ENCODE data around the gene CD3G. TPM values are rescaled to one million over a fixed set of nuclear protein-coding genes. Genes with fewer than 3 reads are reported as not detected.

The CD3G gene
- polyA plus RNA-seq, 6 donors from 2014 or later, result 0.09 to 2.3 (median 0.72) TPM

DNA sequence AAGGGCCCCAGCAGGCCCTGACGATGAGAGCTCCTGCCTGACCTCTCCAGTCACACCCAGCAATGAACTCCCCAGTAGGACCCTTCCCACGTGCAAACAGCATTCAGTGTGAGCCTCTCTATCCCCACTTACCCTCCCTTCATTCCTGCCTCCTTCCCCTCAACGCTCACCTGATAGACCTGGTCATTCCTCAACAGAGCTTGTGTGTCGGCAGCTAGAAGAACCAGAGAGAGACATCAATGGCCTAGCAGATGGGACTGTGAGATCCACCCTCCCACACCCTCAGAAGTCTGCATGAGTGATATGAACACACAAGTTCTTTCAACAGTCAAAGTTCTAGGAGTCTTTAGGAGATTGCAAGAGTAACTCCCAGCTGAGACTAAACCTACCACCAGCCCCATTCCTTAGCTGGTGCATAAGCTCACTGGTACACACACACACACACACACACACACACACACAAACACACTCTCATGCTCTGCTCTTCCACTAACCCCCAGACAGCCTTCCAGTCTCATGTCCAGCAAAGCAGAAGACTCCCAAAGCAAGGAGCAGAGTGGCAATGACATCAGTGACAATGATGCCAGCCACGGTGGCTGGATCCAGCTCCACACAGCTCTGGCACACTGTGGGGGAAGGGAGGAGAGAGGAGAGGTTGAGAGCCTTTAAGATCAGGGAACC lies 4.7 kb upstream of the CD3G start:
- Mint-ChIP-seq H3K4me1 (peaks cover 5 to 11% (median 8%) of the 10 kb centered on the region in 3 donors), H3K9me3 (peaks cover 0 to 3% (median 0%) of the 10 kb centered on the region in 7 donors), H3K36me3 (no peaks in the 10 kb centered on the region), H3K4me3 (peak overlapping the region in 1 of 8 donors; percentile 25), H3K27ac (peak overlapping the region in 2 of 6 donors; percentile 26 to 49), H3K27me3 (peaks cover 3 to 4% (median 4%) of the 10 kb centered on the region in 3 donors)
- no peak for ATAC-seq (ENCODE audit: low read depth in 2 of 2)
- DNase-seq, result no peak

DNA sequence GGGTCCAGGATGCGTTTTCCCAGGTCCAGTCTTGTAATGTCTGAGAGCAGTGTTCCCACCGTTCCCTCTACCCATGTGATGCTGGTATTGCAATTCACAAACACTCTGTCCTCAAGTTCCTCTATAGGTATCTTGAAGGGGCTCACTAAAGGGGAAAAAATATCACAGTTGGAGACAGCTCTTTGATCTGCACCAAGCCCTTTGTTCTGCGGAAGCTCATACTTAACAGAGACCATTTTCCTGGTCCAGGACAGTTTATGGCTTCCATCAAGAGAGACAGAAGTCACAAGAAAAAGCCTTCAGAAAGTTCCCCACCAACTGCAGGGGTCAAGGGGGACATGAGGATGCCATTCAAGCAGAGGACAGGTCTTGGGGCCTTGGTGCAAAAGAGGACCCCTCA lies 3.7 kb upstream of the CD3G start:
- no peak for DNase-seq
- no peak overlapping the region for H3K4me3 Mint-ChIP-seq

DNA sequence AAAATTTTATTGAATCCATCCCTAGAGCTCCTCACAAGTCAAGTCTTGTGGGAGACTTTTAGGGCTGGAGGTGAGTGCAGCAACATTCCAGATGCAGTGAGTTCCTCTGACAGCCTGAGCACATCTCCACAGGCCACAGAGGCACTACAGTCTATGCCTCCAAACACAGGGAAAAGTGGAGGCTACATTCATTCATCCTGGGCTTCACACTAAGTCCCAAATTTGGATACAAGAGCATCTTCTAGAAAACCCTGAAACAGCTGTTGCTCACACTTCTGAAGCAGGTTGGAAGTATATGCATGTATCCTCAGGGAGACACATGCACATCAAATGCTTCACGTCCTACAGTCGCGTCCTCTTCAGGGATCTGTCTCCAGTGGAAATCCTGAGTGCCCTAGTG lies 2.9 kb upstream of the CD3G start:
- H3K4me3 Mint-ChIP-seq, result no peak overlapping the region
- ATAC-seq (ENCODE audit: low read depth in 2 of 2) (no peak), DNase-seq (no peak)
- no peaks in the 10 kb centered on the region for H3K36me3 Mint-ChIP-seq
- H3K9me3 Mint-ChIP-seq, result peaks cover 0 to 4% (median 0%) of the 10 kb centered on the region in 7 donors
- peaks cover 15 to 19% (median 18%) of the 10 kb centered on the region in 3 donors for H3K27me3 Mint-ChIP-seq
- no peak overlapping the region for H3K27ac Mint-ChIP-seq
- peaks cover 8 to 16% (median 10%) of the 10 kb centered on the region in 3 donors for H3K4me1 Mint-ChIP-seq

More for the DNA sequence above, 3.7 kb upstream of the CD3G start:
- Mint-ChIP-seq H3K36me3 (no peaks in the 10 kb centered on the region), H3K27ac (peak overlapping the region in 1 of 6 donors; percentile 37), H3K9me3 (peaks cover 0 to 3% (median 0%) of the 10 kb centered on the region in 7 donors), H3K27me3 (peaks cover 12 to 13% (median 13%) of the 10 kb centered on the region in 3 donors), H3K4me1 (peaks cover 8 to 13% (median 8%) of the 10 kb centered on the region in 3 donors)
- no peak for ATAC-seq (ENCODE audit: low read depth in 2 of 2)

DNA sequence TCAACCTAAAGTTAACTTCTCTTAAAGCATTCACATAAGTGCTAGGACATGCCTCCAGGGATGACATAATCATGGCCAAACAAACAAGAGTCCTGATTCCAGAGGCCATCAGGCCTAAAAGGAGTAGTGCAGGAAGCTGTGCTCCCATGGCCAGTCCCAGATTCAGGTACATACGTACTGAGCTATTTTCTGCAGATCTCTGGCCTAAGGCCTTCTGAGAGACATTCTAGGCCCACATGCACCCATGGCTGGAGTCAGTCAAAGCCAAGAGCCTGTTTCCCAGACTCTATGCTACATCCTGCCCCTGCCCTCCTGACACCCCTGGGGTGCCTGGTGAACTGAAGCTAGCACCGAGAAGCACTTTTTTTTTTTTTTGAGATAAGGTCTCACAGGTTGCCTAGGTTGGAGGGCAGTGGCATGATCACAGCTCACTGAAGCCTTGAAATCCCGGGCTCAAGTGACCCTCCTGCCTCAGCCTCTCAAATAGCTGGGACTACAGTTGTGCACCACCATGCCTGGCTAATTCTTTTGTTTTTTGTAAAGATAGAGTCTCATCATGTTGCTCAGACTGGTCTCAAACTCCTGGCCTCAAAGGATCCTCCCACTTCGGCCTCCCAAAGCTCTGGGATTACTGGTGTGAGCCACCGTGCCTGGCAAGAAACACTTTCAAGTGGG lies 2.2 kb upstream of the CD3G start:
- Mint-ChIP-seq H3K4me3 (peak overlapping the region in 1 of 8 donors; percentile 19), H3K36me3 (no peaks in the 10 kb centered on the region), H3K9me3 (peaks cover 0 to 4% (median 0%) of the 10 kb centered on the region in 7 donors), H3K4me1 (peaks cover 8 to 16% (median 10%) of the 10 kb centered on the region in 3 donors), H3K27ac (no peak overlapping the region), H3K27me3 (peaks cover 18 to 24% (median 21%) of the 10 kb centered on the region in 3 donors)
- DNase-seq, result no peak
- no peak for ATAC-seq (ENCODE audit: low read depth in 2 of 2)

DNA sequence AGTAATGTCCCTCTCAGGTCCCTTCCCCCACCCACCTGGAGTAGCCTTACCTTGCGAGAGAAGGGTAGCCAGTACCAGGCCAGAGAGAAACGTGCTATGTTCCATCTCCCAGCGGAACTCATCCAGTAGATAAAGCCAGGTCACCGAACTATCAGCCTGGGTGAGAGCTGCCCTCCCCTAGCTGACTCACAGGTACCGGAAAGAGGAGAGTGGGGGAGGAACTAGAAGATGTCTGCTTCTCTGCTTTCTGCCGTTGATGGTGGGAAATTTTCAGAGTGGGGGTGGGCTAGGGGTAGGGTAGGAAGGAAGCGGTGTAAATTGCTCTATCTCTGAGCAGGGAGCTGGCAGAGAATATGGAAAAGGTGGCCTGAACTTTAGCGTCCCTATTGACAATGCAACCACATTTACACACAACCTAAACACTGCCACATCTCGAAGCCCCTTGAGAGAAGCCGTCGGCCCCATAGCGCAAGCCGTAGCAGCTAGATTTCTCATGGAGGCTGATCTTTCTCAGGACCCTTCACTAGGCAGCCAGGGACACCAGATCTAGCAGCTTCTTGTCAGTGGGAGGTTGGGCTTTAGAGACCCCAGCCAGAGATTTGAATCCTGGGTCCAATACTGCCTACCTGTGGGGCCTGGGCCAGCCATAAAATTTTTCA lies 1.5 kb upstream of the CD3G start, which contains the start of gene CD3D:
TSS of gene CD3D (minus strand) at position 203 of the 659 bp plus-strand sequence. CDS start at position 105, 98 bp downstream.
- peak within 1 kb of the TSS in 1 of 8 donors; percentile 79 for H3K4me3 Mint-ChIP-seq
- peaks cover 0 to 4% (median 0%) of the 10 kb centered on the region in 7 donors for H3K9me3 Mint-ChIP-seq
- peaks cover 8 to 16% (median 10%) of the 10 kb centered on the region in 3 donors for H3K4me1 Mint-ChIP-seq
- no peaks in the 10 kb centered on the region for H3K36me3 Mint-ChIP-seq
- DNase-seq (no peak), ATAC-seq (ENCODE audit: low read depth in 2 of 2) (no peak)
- peak within 1 kb of the TSS in 1 of 6 donors; percentile 14 for H3K27ac Mint-ChIP-seq
- H3K27me3 Mint-ChIP-seq, result peaks cover 20 to 28% (median 23%) of the 10 kb centered on the region in 3 donors

DNA sequence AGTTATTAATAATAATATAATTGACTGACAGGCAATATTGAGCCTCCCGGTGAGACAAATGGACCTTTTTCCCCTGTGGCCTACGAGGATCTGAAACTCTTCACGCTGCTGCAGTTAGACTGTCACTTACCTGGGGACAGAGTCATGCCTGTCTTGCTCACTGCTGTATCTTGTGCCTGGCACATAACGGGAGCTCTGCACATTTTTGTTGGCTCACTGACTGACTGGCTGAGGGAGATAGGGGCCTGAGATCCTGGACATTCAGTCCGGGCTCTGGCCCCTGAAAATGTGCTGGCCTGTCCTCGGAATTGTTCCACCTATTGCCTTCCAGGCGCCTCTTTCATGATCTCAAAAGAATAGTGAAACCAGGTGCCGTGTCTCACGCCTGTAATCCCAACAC lies 896 bp upstream of the CD3G start:
- DNase-seq, result no peak
- peaks cover 20 to 31% (median 23%) of the 10 kb centered on the region in 3 donors for H3K27me3 Mint-ChIP-seq
- H3K27ac Mint-ChIP-seq, result no peak overlapping the region
- peaks cover 0 to 4% (median 0%) of the 10 kb centered on the region in 7 donors for H3K9me3 Mint-ChIP-seq
- H3K36me3 Mint-ChIP-seq, result no peaks in the 10 kb centered on the region
- H3K4me1 Mint-ChIP-seq, result peaks cover 8 to 16% (median 10%) of the 10 kb centered on the region in 3 donors
- H3K4me3 Mint-ChIP-seq, result peak overlapping the region in 1 of 8 donors; percentile 79
- no peak for ATAC-seq (ENCODE audit: low read depth in 2 of 2)

DNA sequence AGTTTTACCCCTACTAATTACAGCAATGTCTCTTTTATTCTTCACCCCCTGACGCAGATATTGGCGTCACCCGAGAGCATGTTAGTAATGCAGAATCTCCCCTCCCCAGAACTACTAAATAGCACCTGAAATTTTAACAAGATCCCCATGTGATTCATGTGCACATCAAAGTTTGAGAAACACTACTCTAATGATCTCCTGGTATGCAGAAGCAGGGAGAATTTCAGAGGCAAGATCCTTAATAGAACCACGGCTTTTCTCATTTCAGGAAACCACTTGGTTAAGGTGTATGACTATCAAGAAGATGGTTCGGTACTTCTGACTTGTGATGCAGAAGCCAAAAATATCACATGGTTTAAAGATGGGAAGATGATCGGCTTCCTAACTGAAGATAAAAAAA lies 5.3 kb downstream of the CD3G start:
- DNase-seq (no peak), ATAC-seq (ENCODE audit: low read depth in 2 of 2) (no peak)
- Mint-ChIP-seq H3K27ac (no peak overlapping the region), H3K4me1 (peaks cover 2 to 5% (median 4%) of the 10 kb centered on the region in 3 donors), H3K36me3 (no peaks in the 10 kb centered on the region), H3K27me3 (peaks cover 29 to 48% (median 38%) of the 10 kb centered on the region in 3 donors), H3K4me3 (no peak overlapping the region), H3K9me3 (peaks cover 0 to 4% (median 0%) of the 10 kb centered on the region in 7 donors)

DNA sequence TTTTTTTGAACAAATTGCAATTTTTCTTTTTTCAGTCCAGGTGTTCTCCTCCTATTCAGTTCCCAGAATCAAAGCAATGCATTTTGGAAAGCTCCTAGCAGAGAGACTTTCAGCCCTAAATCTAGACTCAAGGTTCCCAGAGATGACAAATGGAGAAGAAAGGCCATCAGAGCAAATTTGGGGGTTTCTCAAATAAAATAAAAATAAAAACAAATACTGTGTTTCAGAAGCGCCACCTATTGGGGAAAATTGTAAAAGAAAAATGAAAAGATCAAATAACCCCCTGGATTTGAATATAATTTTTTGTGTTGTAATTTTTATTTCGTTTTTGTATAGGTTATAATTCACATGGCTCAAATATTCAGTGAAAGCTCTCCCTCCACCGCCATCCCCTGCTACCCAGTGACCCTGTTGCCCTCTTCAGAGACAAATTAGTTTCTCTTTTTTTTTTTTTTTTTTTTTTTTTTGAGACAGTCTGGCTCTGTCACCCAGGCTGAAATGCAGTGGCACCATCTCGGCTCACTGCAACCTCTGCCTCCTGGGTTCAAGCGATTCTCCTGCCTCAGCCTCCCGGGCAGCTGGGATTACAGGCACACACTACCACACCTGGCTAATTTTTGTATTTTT lies 9.1 kb downstream of the CD3G start:
- H3K27ac Mint-ChIP-seq, result peak overlapping the region in 1 of 6 donors; percentile 49
- peak; percentile 30 for DNase-seq
- no peak overlapping the region for H3K4me3 Mint-ChIP-seq
- H3K27me3 Mint-ChIP-seq, result peaks cover 13 to 28% (median 20%) of the 10 kb centered on the region in 3 donors
- H3K36me3 Mint-ChIP-seq, result no peaks in the 10 kb centered on the region
- no peaks in the 10 kb centered on the region for H3K9me3 Mint-ChIP-seq
- peaks cover 0 to 2% (median 0%) of the 10 kb centered on the region in 3 donors for H3K4me1 Mint-ChIP-seq
- peak in 1 of 2 donors; percentile 30 for ATAC-seq (ENCODE audit: low read depth in 2 of 2)

DNA sequence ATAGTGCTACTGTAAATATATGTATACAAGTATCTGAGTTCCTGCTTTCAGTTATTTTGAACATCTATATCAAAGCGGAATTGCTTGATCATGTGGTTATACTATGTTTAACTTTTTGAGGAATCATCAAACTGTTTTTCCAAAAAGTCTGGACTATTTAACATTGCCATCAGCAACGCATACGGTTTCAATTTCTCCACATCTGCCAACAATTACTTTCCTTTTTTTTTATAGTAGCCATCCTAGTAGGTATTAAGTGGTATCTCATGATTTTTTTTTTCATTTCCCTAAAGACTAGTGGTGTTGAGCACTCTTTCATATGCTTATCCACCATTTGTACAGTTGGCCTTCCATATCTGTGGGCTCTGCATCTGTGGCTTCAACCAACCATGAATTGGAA lies 13.9 kb downstream of the CD3G start:
- Mint-ChIP-seq H3K27ac (peak overlapping the region in 1 of 6 donors; percentile 95), H3K36me3 (no peaks in the 10 kb centered on the region)

DNA sequence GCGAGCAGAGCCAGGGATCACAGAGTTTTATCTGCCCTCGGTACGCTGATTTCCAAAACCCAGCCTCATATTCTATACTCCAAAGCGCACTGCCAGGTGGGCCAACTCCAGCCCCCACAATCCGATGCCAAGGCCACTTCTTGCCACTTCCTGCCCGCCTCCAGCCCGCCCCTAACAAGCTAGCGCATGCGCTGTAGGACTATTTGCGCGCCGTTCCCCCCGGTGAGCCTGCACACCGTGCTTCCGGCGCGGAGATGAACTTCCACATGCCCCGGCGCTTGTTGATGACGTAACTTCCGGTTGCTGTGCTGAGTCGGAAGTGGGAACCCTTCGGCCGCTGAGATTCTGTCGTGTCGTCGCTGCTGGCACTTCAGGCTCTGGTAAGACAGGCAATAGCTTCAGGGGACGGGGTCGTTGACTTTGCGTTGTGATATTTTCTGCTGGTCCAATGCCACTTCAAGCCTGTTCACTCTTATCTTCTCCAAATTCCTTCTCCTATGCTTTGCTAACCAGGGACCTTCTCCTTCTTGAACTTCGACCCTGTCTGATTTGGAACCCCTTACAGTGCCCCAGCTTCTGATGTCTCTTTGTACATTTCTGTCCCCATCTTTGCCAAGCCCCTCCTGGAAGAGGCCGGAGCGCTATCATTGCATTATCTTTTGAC lies 15.3 kb downstream of the CD3G start, which contains the start of gene UBE4A:
TSS of gene UBE4A (plus strand) at position 306 of the 664 bp plus-strand sequence. CDS start 5,481 bp downstream, outside the sequence.
- H3K27ac Mint-ChIP-seq, result peak within 1 kb of the TSS; percentile 95 to 99 (median 98)
- peak within 1 kb of the TSS; percentile 89 to 100 (median 98) for H3K4me3 Mint-ChIP-seq
- H3K27me3 Mint-ChIP-seq, result peaks cover 0 to 8% (median 0%) of the 10 kb centered on the region in 3 donors
- peaks cover 33 to 43% (median 35%) of the 10 kb centered on the region in 3 donors for H3K4me1 Mint-ChIP-seq
- ATAC-seq (ENCODE audit: low read depth in 2 of 2), result peak; percentile 97 to 98
- H3K36me3 Mint-ChIP-seq, result no peaks in the 10 kb centered on the region
- peaks cover 0 to 3% (median 0%) of the 10 kb centered on the region in 7 donors for H3K9me3 Mint-ChIP-seq
- DNase-seq, result peak; percentile 93

More for the DNA sequence above, 13.9 kb downstream of the CD3G start:
- ATAC-seq (ENCODE audit: low read depth in 2 of 2) (no peak), DNase-seq (no peak)
- Mint-ChIP-seq H3K4me3 (peak overlapping the region in 1 of 8 donors; percentile 98), H3K9me3 (peaks cover 0 to 3% (median 0%) of the 10 kb centered on the region in 7 donors), H3K4me1 (peaks cover 28 to 41% (median 32%) of the 10 kb centered on the region in 3 donors), H3K27me3 (peaks cover 0 to 8% (median 0%) of the 10 kb centered on the region in 3 donors)

DNA sequence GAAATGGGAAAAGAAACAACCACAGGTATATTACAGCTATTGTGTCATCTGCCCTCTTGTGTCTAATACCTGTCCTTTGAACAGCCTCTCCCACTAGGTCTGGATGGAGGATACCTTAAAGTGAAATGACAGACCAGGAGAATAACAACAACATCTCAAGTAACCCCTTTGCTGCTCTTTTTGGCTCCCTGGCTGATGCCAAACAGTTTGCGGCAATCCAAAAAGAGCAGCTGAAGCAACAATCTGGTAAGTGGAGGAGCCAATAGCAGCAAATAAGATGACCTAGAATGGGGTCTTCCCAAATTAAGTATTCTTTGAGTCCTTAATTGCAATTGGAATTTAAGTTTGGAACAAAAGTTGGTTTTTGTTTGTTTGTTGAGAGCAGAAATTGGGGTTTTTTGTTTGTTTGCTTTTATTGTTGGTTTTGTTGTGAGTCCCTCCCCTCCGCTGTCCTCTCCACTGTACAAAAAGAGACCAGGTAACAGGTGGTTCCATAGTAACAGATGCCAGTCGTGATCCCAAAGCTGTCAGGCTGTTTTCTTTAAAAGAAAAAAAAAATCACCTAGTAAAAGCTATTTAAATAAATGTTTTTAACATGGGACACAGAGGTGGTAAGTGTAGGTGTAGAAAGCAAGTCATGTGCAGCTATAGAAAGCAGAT lies 20.9 kb downstream of the CD3G start:
- Mint-ChIP-seq H3K27me3 (no peaks in the 10 kb centered on the region), H3K9me3 (no peaks in the 10 kb centered on the region), H3K27ac (no peak overlapping the region), H3K4me1 (peaks cover 19 to 32% (median 22%) of the 10 kb centered on the region in 3 donors), H3K4me3 (no peak overlapping the region), H3K36me3 (peaks cover 0 to 22% of the 10 kb centered on the region in 2 donors)
- DNase-seq (no peak), ATAC-seq (ENCODE audit: low read depth in 2 of 2) (no peak)

DNA sequence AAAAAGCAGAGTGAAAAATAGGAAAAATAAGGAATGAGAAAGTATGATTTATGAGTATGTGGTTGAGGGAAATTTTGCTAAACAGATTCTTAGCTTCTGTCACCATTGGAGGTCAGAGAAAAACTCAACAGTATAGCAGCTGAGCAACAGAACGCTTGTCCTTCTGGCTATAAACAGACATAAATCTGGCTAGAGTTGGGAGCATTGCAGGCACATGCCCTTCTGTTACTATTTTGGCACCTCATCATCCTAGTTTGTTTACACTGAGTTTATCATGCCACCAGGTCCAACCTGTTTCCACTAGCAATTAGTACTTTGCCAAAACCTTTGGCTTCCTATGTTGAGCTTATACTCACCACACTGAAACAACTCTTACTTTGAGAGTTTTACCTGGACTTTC lies 22.1 kb downstream of the CD3G start:
- H3K4me3 Mint-ChIP-seq, result no peak overlapping the region
- DNase-seq (no peak), ATAC-seq (ENCODE audit: low read depth in 2 of 2) (no peak)
- H3K27ac Mint-ChIP-seq, result no peak overlapping the region
- H3K4me1 Mint-ChIP-seq, result peaks cover 15 to 23% (median 17%) of the 10 kb centered on the region in 3 donors
- no peaks in the 10 kb centered on the region for H3K9me3 Mint-ChIP-seq
- H3K36me3 Mint-ChIP-seq, result peaks cover 0 to 30% of the 10 kb centered on the region in 2 donors
- no peaks in the 10 kb centered on the region for H3K27me3 Mint-ChIP-seq
